Measurements from ENCODE around the gene HCFC1. TPM values are rescaled to one million over a fixed set of nuclear protein-coding genes. Genes with fewer than 3 reads are reported as not detected.

The HCFC1 gene
- polyA plus RNA-seq, 1 of the 3 experiments (the other 2 are of a cell fraction): 9.5 TPM

DNA sequence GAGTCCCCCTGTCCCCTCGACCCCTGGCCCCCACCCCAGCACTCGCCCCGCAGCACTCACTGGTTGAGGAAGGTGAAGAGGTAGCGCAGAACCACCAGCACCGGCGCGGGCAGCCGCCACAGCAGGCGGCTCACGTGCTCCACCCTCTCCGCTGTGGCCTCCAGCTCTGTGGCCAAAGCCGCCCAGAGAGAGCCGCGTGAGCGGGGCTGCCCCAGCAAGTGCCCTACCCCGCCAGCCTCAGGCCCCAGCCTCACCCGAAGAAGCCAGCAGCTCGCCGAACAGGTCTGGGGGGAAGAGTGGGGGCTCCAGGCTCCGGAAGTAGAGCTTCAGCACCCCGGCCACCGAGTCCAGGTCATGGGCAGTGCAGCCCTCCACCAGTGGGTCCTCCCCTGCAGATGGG is 61.2 kb downstream of the HCFC1 start (continued):
- TF ChIP-seq, protein P1, sequence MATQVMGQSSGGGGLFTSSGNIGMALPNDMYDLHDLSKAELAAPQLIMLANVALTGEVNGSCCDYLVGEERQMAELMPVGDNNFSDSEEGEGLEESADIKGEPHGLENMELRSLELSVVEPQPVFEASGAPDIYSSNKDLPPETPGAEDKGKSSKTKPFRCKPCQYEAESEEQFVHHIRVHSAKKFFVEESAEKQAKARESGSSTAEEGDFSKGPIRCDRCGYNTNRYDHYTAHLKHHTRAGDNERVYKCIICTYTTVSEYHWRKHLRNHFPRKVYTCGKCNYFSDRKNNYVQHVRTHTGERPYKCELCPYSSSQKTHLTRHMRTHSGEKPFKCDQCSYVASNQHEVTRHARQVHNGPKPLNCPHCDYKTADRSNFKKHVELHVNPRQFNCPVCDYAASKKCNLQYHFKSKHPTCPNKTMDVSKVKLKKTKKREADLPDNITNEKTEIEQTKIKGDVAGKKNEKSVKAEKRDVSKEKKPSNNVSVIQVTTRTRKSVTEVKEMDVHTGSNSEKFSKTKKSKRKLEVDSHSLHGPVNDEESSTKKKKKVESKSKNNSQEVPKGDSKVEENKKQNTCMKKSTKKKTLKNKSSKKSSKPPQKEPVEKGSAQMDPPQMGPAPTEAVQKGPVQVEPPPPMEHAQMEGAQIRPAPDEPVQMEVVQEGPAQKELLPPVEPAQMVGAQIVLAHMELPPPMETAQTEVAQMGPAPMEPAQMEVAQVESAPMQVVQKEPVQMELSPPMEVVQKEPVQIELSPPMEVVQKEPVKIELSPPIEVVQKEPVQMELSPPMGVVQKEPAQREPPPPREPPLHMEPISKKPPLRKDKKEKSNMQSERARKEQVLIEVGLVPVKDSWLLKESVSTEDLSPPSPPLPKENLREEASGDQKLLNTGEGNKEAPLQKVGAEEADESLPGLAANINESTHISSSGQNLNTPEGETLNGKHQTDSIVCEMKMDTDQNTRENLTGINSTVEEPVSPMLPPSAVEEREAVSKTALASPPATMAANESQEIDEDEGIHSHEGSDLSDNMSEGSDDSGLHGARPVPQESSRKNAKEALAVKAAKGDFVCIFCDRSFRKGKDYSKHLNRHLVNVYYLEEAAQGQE (IDR thresholded peaks at IDR 0.05; ENCODE audit: low read depth, low read length): no peak
- TF ChIP-seq, protein P2, sequence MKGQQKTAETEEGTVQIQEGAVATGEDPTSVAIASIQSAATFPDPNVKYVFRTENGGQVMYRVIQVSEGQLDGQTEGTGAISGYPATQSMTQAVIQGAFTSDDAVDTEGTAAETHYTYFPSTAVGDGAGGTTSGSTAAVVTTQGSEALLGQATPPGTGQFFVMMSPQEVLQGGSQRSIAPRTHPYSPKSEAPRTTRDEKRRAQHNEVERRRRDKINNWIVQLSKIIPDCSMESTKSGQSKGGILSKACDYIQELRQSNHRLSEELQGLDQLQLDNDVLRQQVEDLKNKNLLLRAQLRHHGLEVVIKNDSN (IDR thresholded peaks at IDR 0.05; ENCODE audit: borderline replicate concordance, low read depth): no peak
- TF ChIP-seq RXRA (IDR thresholded peaks at IDR 0.05; ENCODE audit: borderline replicate concordance, low read depth) (no peak), EP300 (IDR thresholded peaks at IDR 0.05; ENCODE audit: borderline replicate concordance in 1 of 2, low read depth in 1 of 2, low read length in 1 of 2) (no peak)

DNA sequence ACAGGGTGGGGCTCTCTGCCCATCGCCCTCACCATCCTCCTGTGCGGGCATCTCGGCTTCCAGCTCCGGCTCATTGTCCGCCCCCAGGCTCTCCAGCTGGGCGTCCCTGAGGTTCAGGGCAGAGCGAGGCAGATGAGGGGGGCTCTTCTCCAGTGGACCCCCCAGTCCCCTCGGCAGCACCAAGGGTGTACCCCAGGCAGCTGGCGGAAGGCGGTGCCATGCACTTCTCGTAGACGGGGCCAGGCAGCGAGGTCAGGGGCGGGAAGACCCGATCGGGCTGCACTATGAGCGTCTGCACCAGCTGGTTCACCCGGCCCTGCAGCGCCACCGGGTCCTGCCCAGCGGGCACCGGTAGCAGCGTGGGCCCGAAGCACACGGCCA is 61.6 kb downstream of the HCFC1 start:
- CTCF ChIA-PET: interaction anchor here (9.3 kb wide), 1 partner anchor 13 kb away, joined by 130 read pairs; the partner anchor contains the start of gene ARHGAP4

More for the DNA sequence above, 61.6 kb downstream of the HCFC1 start:
- 39% methylated on average over 11 of the region's 25 CpGs for WGBS (ENCODE audit: low lambda C conversion rate)
- no peak overlapping the region for H2AFZ ChIP-seq (ENCODE audit: low read depth)
- H4K20me1 ChIP-seq (ENCODE audit: insufficient read depth): no peaks in the 10 kb centered on the region; the same call in 1 of the 2 replicates
- H3K36me3 ChIP-seq (replicated peaks in 1 of 2; ENCODE audit: control insufficient read depth in 1 of 2, insufficient read depth in 2 of 2, low read length in 1 of 2): no peaks in the 10 kb centered on the region
- H3K9ac ChIP-seq: no peak overlapping the region
- H3K9me3 ChIP-seq: no peaks in the 10 kb centered on the region
- no peaks in the 10 kb centered on the region for H3K9me2 ChIP-seq
- peaks cover 76% of the 10 kb centered on the region for H3K27me3 ChIP-seq (ENCODE audit: insufficient read depth)
- H3K27ac ChIP-seq (ENCODE audit: low read depth in 2 of 2, low read length in 1 of 2): no peak overlapping the region
- TF ChIP-seq JUND (IDR thresholded peaks at IDR 0.05) (no peak), CHD2 (IDR thresholded peaks at IDR 0.05; ENCODE audit: low read length, partially characterized antibody) (no peak), POLR2AphosphoS5 (IDR thresholded peaks at IDR 0.05; ENCODE audit: low read depth, low read length) (no peak)
- TF ChIP-seq, protein P3, sequence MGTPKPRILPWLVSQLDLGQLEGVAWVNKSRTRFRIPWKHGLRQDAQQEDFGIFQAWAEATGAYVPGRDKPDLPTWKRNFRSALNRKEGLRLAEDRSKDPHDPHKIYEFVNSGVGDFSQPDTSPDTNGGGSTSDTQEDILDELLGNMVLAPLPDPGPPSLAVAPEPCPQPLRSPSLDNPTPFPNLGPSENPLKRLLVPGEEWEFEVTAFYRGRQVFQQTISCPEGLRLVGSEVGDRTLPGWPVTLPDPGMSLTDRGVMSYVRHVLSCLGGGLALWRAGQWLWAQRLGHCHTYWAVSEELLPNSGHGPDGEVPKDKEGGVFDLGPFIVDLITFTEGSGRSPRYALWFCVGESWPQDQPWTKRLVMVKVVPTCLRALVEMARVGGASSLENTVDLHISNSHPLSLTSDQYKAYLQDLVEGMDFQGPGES (IDR thresholded peaks at IDR 0.05; ENCODE audit: low read depth, low read length): no peak
- TF ChIP-seq, protein P4, sequence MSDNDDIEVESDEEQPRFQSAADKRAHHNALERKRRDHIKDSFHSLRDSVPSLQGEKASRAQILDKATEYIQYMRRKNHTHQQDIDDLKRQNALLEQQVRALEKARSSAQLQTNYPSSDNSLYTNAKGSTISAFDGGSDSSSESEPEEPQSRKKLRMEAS (IDR thresholded peaks at IDR 0.05; ENCODE audit: low read depth): no peak
- H3K4me1 ChIP-seq (ENCODE audit: control insufficient read depth in 1 of 2, insufficient read depth in 2 of 2, low read depth in 1 of 2, low read length in 1 of 2): peaks cover 0 to 3% of the 10 kb centered on the region in 2 experiments; a peak in 1 of 4 replicates
- POLR2A ChIA-PET: interaction anchor here (0.7 to 2.0 kb wide), 4 partner anchors 9 to 61 kb away, joined by 3 to 9 read pairs (median 4); partner anchors contain the start of genes ARHGAP4 and HCFC1
- H3K4me3 ChIP-seq (ENCODE audit: low read depth in 2 of 2, low read length in 1 of 2): no peak overlapping the region
- H3K79me2 ChIP-seq (ENCODE audit: insufficient read depth): no peaks in the 10 kb centered on the region
- no peak overlapping the region for H3K4me2 ChIP-seq
- no peaks in the 10 kb centered on the region for H3F3A ChIP-seq (replicated peaks; ENCODE audit: insufficient read depth)
- DNase-seq: no peak
